Gastroesophageal sphincter (tissue), 3 donors: Measurements from ENCODE around the gene LPCAT1.

ENCODE experiments used
- POLR2A ChIP-seq, 2 donors: fragments of 450-650 bp; IDR thresholded peaks; one replicate each; pipeline ENCODE4 v1.6.1; 2017; ENCODE audit warnings: antibody characterized with exemption in 2 of 2, mild to moderate bottlenecking in 2 of 2, moderate library complexity in 1 of 2
- POLR2AphosphoS5 ChIP-seq: sonication (generic); formaldehyde crosslinking; IDR thresholded peaks from one replicate; pipeline ENCODE4 v1.6.1; 2017; ENCODE audit warnings: antibody characterized with exemption
- TF ChIP-seq, protein P1 (sequence below), 4 experiments: fragments of 200-600 bp in 2 of 4; fragments of 450-650 bp in 2 of 4; sonication (generic) in 1 of 4; IDR thresholded peaks; one replicate each; pipeline ENCODE4 v1.5.1; 2017 to 2019; ENCODE audit warnings: antibody characterized with exemption in 4 of 4, mild to moderate bottlenecking in 2 of 4, moderate library complexity in 2 of 4

DNA sequence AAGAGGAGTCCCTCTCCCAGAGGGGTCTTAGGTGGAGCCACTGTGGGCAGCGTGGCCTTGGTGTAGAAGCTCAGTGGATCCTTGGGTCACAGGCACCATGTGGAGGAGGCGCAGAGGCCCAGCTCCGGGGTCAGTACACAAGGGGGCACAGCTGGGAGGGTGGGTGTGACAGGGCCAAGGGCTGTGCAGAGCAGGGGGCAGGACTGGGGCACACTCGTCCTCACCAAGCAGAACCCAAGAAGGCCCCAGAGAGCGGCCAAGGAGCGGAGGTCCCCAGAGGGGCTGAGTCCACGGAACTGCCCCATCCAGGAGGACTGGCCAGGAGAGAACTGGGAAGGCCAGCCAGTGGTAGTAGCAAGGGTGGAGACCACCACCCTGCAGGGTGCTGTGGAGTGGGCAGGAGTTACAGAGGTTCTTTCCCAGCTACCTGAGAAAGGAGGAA lies 2.5 kb upstream of the LPCAT1 start:
- TF ChIP-seq POLR2A (IDR thresholded peaks at IDR 0.05), result no peak
- TF ChIP-seq POLR2AphosphoS5, result no peak
- TF ChIP-seq, protein P1, sequence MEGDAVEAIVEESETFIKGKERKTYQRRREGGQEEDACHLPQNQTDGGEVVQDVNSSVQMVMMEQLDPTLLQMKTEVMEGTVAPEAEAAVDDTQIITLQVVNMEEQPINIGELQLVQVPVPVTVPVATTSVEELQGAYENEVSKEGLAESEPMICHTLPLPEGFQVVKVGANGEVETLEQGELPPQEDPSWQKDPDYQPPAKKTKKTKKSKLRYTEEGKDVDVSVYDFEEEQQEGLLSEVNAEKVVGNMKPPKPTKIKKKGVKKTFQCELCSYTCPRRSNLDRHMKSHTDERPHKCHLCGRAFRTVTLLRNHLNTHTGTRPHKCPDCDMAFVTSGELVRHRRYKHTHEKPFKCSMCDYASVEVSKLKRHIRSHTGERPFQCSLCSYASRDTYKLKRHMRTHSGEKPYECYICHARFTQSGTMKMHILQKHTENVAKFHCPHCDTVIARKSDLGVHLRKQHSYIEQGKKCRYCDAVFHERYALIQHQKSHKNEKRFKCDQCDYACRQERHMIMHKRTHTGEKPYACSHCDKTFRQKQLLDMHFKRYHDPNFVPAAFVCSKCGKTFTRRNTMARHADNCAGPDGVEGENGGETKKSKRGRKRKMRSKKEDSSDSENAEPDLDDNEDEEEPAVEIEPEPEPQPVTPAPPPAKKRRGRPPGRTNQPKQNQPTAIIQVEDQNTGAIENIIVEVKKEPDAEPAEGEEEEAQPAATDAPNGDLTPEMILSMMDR (IDR thresholded peaks at IDR 0.05), result no peak
